NCI-H1436 treated with DMSO at 0.1 percent for 48 hours (cell line): ENCODE measurements around the gene TRA2A.
A peak's percentile ranks its signal among the peaks of the same experiment; 100 is the strongest.

Experiments
- DNase-seq: peaks from one replicate; lab custom pipeline; 2025; lab: John Stamatoyannopoulos, UW

TRA2A gene

DNA sequence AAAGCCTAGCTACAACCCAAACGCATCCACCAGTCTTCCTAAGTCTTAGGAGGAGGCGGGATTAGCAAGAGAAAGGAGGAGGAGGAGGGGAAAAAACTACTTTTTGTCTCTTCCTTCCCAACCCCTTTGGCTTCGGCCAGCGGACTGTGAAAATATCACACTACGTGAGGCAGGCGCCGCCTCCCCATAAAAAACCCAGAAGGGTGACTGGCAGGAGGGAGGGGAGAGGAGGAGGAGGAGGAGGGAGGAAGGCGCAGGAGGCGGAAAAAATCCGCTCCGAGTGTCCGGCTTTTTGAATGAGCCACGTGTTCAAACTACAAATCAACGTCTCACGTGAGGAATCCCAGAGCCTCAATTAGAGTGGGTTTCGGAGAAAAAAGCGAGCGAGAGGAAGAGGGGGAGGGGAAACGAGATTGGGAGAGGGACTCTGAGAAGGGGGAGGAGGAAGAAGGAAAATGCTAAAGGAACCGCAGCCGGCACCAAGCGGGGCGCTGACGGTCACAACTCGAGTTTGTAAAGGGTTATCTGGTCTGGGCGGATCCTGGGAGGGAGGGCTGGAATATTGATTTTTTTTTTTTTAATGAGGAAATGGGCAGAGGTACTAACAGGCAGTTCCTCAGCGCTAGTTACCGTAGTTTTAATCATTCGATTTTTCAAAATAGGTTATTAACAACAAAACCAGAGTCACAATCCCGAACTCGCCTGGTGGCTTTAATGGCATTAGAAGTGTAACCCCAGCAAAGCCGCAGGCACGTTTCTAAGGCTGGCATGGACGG lies 61.3 kb downstream of the TRA2A start, which contains the start of gene IGF2BP3:
TSS of gene IGF2BP3 (minus strand) at position 162 of the 776 bp plus-strand sequence. CDS start 381 bp downstream, outside the sequence.
- DNase-seq = peak; percentile 88

DNA sequence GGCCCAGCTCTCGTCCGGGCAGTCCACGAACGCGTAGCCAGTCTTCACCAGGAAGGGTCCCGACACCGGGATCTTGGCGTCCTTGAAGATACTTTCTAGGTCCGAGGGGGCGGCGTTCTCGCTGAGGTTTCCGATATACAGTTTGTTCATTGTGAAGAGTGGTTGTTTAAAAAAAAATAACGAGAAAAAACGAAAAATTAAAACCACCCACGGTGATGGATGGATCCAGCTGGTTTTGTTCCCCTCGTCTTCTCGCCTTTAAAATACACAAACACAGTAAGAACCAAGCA lies 61.9 kb downstream of the TRA2A start:
- DNase-seq = no peak

DNA sequence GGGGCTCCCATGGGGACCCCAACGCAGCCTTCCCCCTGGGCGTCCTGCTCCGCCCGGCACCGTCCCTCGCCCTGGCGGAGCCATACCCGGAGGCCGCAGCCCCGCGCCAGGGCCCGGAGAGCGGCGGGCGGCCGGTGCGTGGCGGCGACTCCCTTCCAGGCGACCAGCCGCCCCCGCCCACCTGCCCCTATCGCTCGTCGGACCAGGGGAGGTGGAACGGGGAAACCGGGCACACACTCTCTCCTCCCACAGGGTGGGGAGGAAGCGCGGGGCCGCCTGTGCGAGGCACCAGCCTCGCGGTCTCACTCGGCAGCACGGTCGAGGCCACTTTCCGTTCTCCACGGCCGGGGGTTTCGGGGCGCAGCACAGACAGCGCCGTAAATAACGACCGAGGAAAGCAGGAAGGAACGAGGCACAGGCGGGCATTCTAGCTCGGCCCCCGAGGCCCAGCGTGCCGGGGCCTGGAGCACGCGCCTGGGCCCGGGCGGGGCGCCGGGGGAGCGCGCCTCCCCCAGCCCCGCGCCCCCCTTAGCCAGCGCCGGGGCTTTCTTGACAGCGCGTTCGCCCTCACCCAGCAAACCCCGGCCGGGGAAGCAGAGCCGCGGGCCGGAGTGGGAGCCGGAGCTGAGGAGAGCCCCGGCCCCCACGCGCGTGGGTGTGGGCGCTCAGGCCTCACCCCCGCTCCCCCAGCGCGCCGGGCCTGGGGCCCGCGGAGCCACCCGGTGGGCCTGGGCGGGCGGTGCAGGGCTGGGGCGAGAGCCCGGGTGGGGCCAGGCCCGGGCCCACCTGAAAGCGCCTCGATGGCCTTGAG lies 62.4 kb downstream of the TRA2A start:
- DNase-seq = no peak

DNA sequence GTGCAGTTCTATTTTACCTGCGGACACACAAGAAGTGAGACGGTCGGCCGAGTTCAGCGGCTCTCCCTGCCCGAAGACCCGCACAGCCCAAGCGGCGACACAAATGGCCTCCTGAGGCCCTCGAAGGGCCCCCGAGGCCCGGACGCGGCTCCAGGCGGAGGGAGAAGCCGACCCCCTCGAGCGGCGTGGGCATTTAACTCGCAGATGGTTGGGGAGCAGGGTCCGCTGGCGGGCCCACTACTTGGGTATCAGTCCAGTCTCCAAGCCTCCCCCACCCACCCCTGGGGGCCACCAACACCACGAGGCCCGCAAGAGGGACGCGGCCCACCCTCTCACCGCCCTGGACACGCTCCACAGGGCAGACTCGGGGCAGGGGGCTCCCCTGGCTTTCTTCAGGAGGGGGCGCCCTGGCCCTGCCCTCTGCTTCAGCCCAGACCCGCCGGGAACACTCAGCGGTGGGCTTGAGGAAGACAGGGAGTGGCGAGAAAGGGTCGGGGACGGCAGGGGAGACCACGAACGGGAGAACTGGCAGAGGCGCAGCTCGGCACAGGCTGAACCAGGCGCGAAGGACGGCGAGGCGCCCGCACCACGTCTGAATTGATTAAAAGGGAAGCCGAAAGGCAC lies 63.1 kb downstream of the TRA2A start:
- no peak for DNase-seq

DNA sequence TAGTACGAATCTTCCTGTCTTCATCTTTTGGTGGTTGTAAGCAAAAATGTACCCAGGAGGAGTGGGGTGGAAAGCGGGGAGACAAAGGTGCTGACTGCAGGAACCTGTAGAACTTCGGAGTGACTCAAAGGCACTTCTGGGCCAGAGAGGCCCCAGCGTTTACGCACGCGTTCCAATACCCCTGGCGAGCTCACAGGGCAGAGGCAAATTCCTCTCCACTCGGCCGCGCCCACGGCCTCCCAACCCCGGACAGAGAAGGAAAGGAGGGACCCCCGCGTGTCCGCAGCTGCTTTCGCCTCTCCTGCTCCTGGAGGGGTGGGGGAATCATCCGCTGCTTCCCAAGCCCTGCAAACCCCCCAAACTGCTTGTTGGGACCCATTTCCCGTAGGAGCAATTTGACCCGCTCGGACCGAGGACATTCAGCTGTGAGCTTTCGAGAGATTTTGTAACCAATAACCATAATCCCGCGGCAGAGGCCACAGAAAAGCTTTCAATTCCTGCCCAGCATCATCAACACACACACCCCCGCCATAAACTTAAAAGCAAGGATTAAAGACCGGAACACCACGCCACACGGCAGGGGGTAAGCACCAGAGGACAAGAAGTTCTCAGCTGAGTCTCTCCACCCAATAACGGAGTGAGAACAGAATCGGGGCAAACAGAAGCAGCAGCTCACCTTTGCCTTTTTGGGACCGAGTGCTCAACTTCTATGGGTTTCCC lies 63.8 kb downstream of the TRA2A start:
- no peak for DNase-seq

DNA sequence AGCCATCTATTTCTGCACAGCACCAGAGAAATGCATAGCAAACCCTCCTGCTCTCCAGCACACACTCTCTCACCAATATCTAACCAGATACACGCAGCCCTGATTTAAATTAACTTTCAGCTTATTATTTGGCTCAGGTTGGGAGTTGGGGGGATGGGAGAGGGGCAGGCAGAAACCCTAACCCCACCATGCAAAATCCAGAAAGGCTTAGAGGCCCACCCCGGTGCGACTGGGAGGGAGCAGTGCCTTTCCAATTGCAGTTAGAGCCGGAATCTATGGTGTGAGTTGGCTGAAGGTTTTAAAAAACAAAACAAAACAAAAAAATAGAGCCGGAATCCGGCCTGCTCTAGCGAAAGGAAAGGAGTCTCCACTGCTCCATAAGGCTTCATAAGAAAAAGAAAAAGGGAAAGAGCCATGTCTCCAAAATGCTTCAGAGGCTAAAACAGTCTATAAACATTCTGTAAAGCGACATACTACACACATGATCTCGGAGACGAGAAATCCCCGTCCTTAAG lies 64.4 kb downstream of the TRA2A start:
- DNase-seq = no peak

DNA sequence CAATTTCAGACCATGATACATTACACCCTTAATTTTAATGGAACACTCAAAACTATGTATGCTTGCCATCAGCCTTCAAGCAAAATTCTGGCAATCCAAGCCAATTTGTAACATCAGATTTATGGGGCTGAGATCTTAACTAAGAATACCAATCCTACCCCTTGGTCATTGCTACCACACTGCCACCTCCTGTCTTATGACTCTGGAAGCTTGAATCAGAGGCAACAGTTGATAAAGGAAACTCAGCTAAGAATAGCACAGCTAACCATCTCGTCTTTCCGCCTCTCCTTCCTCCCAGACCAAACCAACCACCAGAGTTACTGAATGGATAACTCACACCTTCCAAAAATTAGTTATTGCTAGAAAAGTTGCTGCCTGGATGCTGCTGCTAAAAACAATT lies 68.9 kb downstream of the TRA2A start:
- no peak for DNase-seq

DNA sequence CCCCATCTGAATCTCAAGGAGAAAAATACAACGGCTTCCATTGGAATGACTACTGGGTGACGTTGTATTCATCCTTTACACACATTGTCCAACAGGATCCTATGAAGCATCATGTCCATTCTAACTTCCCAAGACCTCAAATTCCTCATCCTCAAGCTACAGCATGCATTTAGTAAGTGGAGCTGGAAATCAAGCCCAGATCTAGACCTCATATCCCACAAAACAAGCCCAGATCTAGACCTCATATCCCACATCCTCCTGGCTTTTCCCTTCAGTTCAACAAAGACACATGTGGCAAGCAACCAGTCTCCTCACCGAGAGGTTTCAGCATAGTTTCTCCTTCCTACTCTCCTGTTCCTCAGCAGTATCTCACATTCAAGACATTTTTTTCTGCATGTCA lies 73.7 kb downstream of the TRA2A start:
- DNase-seq = no peak

DNA sequence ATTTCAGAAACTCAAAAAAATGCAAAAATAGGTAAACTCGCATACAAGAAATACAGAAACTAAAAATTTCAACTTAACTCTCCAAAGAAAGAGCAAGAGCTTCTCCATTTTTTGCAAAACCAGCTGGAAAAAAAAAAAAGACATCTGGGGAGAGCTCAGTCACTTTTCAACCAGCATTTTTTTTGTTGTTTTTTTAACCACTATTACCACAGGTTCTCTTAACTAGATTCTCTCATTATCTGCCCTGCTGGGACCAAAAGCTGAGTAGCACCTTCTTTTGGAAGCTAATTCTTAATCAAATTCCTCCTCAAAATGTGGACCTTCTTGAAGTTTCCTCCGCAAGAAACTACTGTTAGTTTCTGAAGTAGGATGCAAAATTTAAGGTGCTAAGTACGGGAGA lies 75.7 kb downstream of the TRA2A start:
- DNase-seq = no peak

DNA sequence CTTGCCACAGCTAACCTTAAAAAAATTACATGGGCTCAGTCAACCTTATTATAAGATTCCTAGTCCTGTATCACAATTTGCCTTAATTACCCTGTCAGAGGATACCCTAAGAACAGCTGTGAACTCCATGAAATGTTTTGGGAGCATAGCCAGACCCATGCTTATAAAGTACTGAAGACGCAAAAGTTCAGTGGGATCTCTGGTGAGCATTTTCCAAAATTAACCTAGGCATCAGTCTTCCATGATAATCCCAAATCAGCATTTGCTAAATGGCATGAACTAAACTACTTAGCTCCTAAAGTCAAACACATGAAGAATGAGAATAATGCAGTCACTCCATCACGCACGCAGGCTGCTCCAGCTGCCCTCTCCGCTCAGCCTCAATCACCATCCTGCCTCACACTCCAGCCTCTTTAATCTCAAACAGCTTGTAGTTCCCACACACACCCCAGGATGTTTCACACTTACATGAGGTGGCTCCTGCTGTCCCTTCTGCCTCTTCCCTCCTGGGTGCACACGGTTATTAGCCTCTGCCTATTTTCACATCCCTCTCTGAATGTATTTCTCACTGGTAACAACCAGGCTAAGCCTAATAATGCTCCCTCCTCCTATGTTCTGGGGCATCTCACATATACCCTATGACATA lies 76.8 kb downstream of the TRA2A start:
- DNase-seq = no peak
